NCI-H146 treated with DMSO at 0.1 percent for 48 hours (cell line): ENCODE results near the gene PHYHD1.

ENCODE experiments used
- DNase-seq: peaks from one replicate; lab custom pipeline; 2025; ENCODE audit not compliant: unreplicated experiment; lab: John Stamatoyannopoulos, UW

PHYHD1 gene

DNA sequence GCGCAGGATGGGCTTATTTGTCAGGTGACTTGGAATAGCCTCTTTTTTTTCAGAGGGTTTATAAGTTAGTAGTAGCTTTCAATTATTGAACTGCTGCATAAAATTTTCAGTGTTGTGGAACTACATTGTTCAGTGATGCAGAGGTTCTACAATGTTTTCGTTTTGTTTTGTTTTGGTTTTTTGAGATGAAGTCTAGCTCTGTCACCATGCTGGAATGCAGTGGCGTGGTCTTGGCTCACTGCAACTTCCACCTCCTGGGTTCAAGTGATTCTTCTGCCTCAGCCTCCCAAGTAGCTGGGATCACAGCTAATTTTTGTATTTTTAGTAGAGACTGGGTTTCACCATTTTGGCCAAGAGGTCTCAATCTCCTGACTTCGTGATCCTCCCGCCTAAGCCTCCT is 48.7 kb downstream of the PHYHD1 start:
- DNase-seq, result no peak

DNA sequence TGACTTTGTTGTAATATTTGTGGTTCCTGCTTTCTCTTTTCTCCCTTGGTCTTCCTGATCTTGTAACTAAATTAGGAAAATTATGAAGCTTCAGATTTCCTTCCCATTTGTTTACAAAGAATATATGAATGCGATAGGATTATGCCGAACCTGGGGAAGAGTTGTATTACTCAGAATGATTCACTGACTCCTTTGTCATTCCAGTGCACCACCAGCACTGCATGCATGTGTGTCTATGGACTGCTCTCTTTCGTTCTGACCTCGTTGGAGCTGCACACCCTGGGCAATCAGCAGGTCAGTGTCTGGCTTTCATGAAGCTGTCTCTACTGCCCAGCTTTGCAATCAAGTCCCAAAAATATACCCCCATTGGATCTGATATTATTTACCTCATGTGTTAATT is 52.2 kb downstream of the PHYHD1 start:
- DNase-seq, result no peak

- DNase-seq, result no peak
These were observed 58.3 kb downstream of the PHYHD1 start for GRCh38 chr9:128979111-128979510.

GRCh38 chr9:128983536-128983935 is 62.8 kb downstream of the PHYHD1 start:
- DNase-seq, result no peak

DNA sequence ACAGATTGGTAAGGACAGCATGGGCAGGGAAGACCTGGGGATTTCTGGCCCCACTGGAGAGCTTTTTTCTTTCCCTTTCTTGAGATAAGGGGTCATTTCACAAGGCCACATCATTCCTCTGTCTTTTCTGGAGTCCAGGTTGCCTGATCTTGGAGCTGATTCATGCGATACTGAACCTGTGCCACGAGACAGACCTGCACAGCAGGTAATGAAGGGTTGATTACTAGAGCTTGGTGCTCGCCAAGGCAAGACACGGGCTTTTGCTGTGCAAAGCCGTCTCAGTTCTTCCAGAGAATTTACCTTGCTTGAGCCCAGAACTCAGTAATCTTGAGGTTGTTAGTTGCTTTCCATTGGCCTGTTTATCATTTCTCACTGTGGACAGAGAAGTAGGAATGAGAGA is 65.9 kb downstream of the PHYHD1 start:
- DNase-seq, result no peak

DNA sequence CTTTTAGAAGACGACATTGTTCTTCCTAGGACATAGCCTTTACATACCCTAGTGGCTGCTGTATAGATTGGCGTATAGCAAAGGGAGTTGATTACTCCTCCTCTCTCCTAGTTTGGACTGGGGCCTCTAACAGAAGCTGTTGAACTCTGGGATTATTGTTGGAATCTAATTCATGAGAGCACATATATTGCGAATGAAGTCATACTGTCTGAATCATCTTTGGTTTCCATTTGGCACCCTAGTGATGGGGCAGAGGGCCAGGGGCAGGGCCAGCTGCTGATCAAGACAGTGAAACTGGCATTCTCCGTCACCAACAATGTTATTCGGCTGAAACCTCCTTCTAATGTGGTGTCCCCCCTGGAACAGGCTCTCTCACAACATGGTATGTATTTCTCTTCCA is 67.0 kb downstream of the PHYHD1 start:
- DNase-seq, result no peak
